CD4-positive, alpha-beta T cell treated with Interleukin-6 for 4 hours (primary cell): ENCODE results near the gene RAET1G.
"Not testable (repeated sequence)": the region's sequence is repeated elsewhere in the genome, so short reads cannot be mapped to it uniquely, and the experiment has no call there.

Experiments
- DNase-seq: peaks from one replicate; pipeline ENCODE4 v3.0.0-alpha.2; 2020; ENCODE audit warnings: mixed read lengths

Gene RAET1G

GRCh38 chr6:149953390-149953789 is 30.5 kb upstream of the RAET1G start:
- not testable (repeated sequence) for DNase-seq

GRCh38 chr6:149951626-149952025 is 28.7 kb upstream of the RAET1G start:
- DNase-seq, result no peak

DNA sequence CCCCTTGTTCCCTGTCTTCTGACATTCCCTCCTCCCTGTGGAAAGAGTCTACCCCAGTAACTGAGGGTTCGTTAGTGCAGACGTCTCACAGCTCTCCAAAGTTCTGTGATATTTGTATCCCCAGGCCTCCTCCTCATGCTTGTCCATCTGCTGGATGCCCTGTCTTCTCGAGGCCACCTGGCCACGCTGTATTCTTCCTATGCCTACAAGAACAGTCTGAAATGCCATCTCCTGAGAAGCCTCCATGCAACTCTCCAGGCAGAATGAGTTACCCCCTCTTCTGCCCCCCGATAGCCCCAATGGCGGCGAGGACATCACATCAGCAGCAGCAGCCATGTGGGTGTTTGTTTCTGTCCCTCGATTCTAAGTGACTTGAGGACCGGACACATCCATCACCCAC is 28.2 kb upstream of the RAET1G start:
- DNase-seq, result no peak

- no peak for DNase-seq
These were observed 27.5 kb upstream of the RAET1G start for GRCh38 chr6:149950423-149950822.

DNA sequence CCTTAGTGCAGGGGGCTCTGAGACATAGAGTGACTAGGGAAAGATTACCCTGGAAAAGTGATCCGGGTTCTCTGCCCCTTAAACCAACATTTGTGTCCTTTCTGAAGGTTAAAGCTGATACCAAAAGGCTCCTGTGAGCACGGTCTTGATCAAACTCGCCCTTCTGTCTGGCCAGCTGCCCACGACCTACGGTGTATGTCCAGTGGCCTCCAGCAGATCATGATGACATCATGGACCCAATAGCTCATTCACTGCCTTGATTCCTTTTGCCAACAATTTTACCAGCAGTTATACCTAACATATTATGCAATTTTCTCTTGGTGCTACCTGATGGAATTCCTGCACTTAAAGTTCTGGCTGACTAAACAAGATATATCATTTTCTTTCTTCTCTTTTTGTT is 25.7 kb upstream of the RAET1G start:
- DNase-seq, result no peak

- DNase-seq, result no peak
These were observed 25.1 kb upstream of the RAET1G start for GRCh38 chr6:149948011-149948410.

- DNase-seq, result not testable (repeated sequence)
These were observed 24.6 kb upstream of the RAET1G start for GRCh38 chr6:149947533-149947932.

DNA sequence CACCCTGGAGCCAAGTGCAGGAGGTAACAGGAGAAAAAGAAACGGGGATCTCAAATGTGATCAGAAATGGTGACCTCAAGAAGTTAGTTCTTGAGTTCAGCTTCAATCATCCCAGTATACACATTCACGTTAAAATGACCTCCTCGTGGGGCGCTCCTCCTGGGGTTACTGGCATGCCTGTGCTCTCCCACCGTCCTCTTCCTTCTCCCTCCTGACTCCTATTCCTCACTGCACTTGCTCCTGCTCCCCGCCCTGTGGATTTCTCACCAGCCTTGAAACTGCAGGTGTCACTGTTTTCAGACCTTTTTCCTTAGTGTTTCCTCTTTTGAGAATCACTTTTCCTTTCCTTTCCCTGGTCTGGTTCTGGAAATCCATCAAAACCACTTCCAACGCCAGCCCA is 23.7 kb upstream of the RAET1G start:
- not testable (repeated sequence) for DNase-seq

DNA sequence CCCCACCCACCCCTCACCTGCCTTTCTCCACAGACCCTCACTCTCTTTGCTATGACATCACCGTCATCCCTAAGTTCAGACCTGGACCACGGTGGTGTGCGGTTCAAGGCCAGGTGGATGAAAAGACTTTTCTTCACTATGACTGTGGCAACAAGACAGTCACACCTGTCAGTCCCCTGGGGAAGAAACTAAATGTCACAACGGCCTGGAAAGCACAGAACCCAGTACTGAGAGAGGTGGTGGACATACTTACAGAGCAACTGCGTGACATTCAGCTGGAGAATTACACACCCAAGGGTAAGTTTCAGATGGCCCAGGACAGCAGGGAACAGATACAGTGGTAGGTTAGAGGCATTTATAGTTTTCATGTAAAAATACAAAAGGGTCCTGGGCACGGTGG is 22.4 kb upstream of the RAET1G start:
- DNase-seq, result not testable (repeated sequence)

DNA sequence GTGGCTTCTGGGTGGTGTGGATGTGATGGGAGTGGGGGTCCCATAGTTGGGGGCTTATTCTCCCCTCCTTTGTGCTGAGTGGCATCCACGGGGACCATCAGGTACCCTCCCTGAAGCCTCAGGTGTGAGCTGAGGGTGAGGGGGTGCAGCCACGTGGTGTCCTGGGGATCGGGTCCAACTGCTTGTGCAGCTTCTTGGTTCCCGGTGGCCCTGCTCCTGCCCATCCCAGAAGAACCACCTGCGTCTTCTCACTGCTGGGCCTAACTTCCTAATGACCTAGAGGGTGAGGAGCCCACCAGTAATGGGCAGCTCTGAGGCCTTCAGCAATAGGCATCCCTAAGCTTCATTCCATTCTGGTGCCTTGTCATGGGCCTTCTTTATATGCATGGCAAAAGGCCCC is 20.4 kb upstream of the RAET1G start:
- DNase-seq, result not testable (repeated sequence)

DNA sequence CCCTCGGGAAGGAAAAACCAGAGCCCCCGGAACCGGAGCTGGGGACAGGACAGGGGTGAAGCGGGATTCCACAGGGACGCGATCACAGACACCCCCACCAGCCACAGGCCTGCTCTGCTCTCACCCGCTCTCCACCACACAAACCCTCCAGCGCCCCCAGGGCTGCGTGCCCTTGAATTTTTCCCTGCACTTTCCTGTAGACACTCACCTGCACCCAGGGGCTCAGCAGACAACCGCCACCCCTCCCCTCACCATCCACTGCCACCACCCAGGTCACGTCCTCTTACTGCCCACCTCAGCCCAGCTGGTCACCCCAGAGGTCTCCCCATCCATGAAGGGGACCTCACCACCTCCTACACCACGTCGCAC is 19.5 kb upstream of the RAET1G start:
- no peak for DNase-seq

DNA sequence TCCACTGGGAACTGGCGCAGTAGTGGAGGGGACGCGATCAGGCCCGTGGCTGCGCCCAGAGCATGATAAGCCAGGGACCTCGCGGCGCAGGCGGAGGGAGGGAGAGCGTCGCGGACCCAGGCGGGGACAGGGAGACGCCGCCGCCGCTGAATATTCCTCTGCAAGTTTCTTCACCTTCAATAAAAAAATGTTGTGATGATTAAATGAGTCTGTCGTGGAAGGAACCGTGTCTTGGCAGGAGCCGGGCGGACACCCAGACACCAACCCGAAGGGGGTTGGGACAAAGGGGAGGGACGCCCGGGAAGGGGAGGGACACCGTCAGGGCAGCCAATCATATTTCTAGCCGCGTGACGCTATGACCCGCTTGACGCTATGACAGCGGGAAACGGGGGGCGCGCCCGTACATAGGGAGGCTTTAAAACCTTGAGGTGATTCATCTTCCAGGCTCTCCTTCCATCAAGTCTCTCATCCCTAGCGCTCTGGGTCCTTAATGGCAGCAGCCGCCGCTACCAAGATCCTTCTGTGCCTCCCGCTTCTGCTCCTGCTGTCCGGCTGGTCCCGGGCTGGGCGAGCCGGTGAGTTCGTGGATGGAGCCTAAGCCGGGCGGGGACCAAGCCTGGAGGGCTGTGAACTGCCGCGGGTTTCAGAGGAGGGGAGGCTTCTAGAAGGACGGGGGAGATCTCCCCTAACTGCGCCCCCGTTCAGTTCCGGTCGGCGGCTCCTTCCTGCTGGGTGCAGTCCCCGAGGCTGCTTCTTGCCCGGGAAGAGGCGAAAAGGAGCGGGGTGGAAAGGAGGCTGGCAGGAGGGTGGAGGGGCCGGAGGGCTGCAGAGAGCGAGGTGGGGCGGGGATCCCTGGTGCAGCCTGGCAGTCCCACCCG is 18.9 kb upstream of the RAET1G start, which contains the start of gene ULBP2:
Gene ULBP2 (plus strand): TSS at position 432 of the 878 bp plus-strand sequence. CDS start 59 bp downstream, at position 491.
- DNase-seq, result peak; percentile 93

DNA sequence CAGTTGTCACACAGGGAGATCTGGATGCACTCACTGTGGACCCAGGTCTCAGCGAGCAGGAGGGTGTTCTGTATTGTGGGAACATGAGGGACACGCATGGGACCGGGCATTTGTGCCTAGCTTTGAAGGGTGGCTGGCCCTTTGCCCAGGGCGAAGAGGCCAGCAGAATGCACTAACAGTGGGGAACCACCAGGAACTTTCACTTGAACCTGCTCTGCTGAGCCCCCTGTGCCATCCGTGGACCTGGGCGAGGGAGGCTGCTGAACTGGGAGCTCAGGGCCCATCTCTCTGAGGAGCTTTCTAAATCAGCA is 17.7 kb upstream of the RAET1G start:
- DNase-seq, result no peak

- no peak for DNase-seq
These were observed 17.2 kb upstream of the RAET1G start for GRCh38 chr6:149939909-149940671.

DNA sequence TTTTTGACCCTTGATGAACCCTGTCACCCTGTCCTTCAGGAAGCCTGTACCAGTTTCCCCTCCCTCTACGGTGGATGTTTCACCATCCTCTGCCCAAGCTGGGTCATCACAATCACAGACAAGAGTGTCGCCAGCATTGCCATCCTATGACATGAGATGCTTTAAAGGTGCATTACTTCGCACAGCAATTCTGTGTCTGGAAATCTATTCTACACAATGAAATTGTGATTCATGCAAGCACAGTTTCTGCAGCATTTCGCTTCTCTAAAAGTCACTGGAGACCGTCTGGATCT is 16.4 kb upstream of the RAET1G start:
- DNase-seq, result no peak

- peak; percentile 40 for DNase-seq
These were observed 15.8 kb upstream of the RAET1G start for GRCh38 chr6:149938571-149939355.

GRCh38 chr6:149938013-149938570 is 15.2 kb upstream of the RAET1G start:
- DNase-seq, result not testable (repeated sequence)

- DNase-seq, result no peak
These were observed 13.8 kb upstream of the RAET1G start for GRCh38 chr6:149936743-149937142.

- DNase-seq, result no peak
These were observed 12.7 kb upstream of the RAET1G start for GRCh38 chr6:149935668-149936067.

- DNase-seq, result no peak
These were observed 12.3 kb upstream of the RAET1G start for GRCh38 chr6:149935246-149935645.

GRCh38 chr6:149934249-149935156 is 11.6 kb upstream of the RAET1G start:
- peak; percentile 77 for DNase-seq

DNA sequence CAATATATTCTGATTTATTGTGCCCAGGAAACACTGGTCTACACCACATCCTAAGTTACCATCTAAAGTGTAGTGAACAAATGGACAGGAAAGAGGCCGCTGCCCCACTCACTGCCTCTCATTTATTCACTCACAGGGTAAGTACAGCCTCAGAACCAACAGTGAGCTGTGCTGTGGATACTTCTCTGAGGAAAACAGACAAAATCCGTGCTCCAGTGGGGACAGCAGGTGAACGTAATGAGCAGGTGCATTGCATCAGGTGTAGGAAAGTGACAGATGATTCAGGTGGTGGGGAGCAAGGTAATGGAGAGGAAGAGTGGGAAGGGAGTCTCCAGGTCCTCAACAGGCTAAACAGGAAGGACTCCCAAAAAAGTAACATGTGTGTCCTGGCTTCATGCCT is 10.5 kb upstream of the RAET1G start:
- no peak for DNase-seq
